GM11168 (cell line): ENCODE measurements around the gene BTBD9.

Experiments used
- in situ Hi-C: fragments of 300-500 bp; cut with MboI; formaldehyde crosslinking; loops from one replicate; pipeline ENCODE4 v1.12.0; 2022; ENCODE audit warnings: low sequenced_read_pairs; ENCODE audit not compliant: unreplicated experiment

The BTBD9 gene

DNA sequence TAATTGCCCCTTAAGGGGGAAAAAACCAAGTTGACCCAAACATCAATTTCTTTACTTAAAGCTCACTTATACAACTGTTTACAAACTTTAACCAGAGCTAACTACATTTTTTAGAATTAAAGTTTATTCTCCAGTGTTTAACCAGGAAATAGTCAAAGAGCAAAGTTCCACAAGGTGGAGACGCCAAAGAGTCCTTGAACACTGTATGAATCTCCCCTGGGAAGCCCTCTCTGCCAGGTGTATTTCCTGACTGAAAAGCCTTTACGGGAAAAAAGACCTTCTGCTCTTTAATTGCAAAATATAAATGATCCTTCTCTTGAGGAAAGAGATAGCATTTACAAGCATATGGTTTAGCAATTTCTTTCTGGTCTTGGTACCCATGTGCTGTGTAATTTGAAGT is 36.2 kb downstream of the BTBD9 start:
- in situ Hi-C loops, result no loop called here

GRCh38 chr6:38599966-38600550 is 39.7 kb downstream of the BTBD9 start:
- in situ Hi-C loops, result no loop called here

DNA sequence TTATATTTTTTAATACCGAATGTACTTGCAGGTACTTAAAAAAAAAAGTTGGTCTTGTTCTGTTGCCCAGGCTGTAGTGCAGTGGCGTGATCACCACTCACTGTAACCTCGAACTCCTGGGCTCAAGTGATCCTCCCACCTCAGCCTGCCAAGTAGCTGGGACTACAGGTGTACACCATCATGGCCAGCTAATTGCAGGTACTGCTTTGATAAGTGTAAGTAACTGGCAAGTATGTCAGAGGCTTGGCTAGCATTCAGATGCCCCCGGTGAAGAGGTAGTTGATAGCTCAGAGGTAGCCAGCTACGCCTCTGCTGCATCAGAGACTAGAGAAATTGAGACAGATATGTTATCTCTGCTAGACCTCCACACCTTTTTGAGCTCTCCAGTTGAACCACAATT is 40.5 kb downstream of the BTBD9 start:
- in situ Hi-C loops, result no loop called here

- in situ Hi-C loops, result no loop called here
These were observed 45.6 kb downstream of the BTBD9 start for GRCh38 chr6:38593998-38594665.

DNA sequence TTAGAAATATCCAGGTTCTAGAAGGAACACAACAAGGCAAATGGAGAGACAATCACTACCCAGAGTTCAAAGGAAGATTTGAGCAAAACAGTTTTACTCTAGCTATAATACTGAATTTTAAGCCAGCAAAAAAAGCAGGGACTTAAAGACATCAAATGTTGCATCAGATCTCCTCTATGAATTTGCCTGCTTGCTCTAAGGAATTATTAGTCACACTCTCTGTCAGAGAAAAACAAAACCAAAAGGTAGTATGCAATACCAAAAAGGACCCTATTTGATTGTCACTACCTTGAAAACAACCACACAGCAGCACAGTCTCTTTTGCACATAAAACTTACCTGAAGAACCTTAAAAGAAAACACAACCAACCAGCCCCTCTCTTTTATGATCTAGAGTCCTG is 46.3 kb downstream of the BTBD9 start:
- in situ Hi-C loops, result no loop called here

DNA sequence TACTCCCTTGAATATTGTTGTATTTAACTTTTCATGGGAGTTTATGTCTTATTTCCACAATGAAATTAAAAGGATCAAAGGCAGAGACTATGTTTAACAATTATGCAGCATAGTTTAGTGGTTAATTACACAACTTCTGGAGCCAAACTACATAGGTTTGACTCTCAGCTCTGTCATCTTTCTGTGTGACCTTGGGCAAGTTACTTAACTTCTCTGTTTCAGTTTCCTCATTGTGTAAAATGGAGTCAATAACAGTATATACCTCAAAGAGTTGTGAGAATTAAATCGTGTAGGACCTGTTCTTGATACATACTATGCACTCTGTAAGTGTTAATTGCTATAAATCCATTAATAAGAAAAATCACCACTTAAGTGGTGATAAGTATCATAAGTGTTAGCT is 48.3 kb downstream of the BTBD9 start:
- in situ Hi-C loops, result no loop called here

GRCh38 chr6:38589367-38589720 is 50.4 kb downstream of the BTBD9 start:
- in situ Hi-C loops, result no loop called here

DNA sequence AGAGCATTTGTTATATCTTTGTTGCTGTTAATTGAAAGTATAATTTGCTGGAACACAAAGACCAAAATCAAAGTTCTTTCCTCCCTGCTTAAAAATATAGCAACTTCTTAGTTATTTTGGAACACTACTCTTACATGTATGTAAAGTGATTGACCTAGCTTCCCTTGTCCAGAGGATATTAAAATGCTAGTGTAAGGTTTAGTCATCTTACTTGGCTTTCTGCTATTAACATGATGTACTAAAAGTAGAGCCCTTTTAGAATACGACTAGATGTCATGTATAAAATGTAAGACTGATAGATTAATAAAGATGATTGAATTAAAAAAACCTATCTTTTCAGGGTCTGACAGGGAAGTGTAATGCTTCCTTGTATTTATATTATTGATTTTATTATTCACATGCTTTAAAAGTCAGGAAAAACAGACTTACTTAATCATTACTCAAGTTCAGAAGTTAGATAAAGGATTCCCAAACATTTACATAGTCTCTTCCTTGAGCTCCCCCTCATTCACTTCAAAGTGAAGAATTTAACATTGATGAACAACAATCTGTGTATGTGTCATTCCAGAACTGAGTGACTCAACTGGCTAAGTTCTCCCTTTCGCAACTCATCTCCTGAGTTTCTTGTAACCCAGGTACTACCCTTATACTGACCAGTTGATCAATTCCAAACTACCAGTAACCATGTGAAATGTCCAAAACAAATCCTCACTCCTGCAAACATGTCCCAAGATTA is 50.9 kb downstream of the BTBD9 start:
- in situ Hi-C loops, result no loop called here

DNA sequence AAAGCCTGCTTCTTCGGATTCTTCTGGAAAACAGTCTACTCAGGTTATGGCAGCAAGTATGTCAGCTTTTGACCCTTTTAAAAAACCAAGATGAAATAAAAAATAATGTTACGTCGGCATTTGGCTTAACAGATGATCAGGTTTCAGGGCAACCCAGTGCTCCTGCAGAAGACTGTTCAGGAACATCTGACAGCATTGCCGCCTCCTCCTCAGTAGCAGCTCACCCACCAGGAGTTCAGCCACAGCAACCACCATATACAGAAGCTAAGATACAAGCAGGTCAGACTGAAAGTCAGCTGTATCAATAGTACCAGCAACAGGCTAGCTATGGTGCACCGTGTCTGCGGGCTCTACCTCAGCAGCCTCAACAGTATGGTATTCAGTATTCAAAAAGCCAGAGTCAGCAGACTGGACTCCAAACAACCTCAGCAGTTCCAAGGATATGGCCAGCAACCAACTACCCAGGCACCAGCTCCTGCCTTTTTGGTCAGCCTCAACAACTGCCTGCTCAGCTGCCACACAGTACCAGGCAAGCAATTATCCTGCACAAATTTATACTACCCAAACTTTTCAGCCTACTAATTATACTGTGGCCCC is 51.9 kb downstream of the BTBD9 start:
- in situ Hi-C loops, result no loop called here

- in situ Hi-C loops, result no loop called here
These were observed 52.7 kb downstream of the BTBD9 start for GRCh38 chr6:38586992-38587391.

- in situ Hi-C loops, result no loop called here
These were observed 55.0 kb downstream of the BTBD9 start for GRCh38 chr6:38584731-38585130.

- in situ Hi-C loops, result no loop called here
These were observed 56.2 kb downstream of the BTBD9 start for GRCh38 chr6:38583523-38583922.

- in situ Hi-C loops, result no loop called here
These were observed 59.7 kb downstream of the BTBD9 start for GRCh38 chr6:38580030-38580429.

- in situ Hi-C loops, result no loop called here
These were observed 60.6 kb downstream of the BTBD9 start for GRCh38 chr6:38579010-38579628.

DNA sequence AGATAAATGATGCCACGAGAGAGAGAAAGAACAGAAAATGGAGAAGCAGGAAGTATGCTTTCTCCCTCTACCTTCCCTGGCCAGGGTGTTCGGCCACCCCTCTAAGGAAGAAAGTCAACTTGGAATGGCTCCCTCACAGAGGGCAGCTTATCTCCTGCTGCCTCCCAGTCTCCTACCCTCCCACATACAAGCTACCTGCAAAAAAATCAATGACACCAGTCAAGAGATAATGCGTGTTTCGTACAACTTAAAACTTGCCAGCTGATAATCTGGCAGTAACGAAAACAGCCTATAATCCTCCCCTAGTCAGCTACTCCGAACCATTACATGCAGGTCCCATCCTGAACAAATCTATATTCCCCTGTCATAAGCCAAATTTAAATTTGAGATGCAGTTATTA is 61.7 kb downstream of the BTBD9 start:
- in situ Hi-C loops, result no loop called here

- in situ Hi-C loops, result no loop called here
These were observed 62.2 kb downstream of the BTBD9 start for GRCh38 chr6:38577492-38577891.

DNA sequence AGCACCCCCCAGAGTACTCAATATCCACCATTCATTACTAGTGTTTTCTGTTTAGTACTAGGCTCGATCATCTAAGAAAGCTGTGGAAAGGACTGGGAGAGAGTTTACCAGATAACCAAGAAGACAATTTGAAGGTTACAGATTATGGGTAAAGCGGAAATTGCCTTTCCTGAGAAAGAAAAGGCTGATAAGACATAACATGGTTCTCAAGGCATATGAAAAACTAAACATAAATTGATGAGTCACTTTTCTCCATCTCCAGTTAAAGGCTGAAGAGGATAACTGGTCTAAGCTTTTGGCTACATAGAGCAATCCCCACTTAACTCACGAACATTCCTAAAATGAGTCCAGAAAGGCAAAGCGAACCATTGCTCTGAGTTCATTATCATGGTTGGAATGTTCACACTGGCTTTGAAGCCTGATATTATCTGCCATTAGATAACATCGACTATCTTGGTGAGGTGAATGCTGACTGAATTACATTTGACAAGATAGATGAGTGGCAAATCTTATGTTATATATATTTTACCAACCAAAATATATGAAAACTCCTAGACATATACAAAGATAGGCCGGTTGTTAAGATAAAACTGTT is 65.8 kb downstream of the BTBD9 start:
- in situ Hi-C loops, result no loop called here

- in situ Hi-C loops, result no loop called here
These were observed 67.4 kb downstream of the BTBD9 start for GRCh38 chr6:38572186-38572813.

DNA sequence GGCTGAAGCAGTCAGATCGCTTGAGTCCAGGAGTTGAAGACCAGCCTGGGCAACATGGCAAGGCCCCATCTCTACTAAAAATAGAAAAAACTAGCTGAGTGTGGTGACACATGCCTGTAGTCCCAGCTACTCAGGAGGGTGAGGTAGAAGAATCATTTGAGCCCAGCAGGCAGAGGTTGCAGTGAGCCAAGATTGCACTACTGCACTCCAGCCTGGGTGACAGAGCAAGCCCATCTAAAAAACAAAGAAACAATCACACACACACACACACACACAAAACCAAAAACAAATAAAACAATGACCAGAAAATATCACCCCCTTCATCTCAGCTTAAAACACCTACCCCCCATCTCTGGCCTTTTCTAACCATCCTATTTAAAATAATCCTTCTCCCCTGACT is 68.0 kb downstream of the BTBD9 start:
- in situ Hi-C loops, result no loop called here

- in situ Hi-C loops, result no loop called here
These were observed 69.0 kb downstream of the BTBD9 start for GRCh38 chr6:38570750-38571149.
